DMS114 treated with DMSO at 0.1 percent for 48 hours (cell line): ENCODE measurements around the gene STX7.

Source experiments
- DNase-seq: peaks from one replicate; lab custom pipeline; 2025; ENCODE audit not compliant: unreplicated experiment; lab: John Stamatoyannopoulos, UW

STX7 gene

DNA sequence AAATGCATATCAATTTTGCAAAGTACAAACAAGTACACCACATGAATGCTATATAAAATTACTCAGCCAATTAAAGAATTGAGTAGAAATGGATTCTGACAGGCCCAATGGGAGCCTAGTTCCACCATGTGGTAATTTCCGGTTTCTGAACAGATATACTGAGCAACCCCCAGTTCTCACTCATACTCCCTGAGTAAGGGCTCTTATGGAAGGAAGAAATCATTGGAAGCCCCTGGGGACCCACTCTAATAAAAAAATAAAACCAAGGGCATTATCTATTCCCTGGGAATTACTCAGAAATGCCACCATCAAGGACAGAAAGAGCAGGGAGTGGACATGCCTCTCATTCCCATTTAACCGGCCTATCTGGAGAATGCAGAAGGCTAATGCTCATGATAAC is 34.6 kb downstream of the STX7 start:
- DNase-seq, result no peak

DNA sequence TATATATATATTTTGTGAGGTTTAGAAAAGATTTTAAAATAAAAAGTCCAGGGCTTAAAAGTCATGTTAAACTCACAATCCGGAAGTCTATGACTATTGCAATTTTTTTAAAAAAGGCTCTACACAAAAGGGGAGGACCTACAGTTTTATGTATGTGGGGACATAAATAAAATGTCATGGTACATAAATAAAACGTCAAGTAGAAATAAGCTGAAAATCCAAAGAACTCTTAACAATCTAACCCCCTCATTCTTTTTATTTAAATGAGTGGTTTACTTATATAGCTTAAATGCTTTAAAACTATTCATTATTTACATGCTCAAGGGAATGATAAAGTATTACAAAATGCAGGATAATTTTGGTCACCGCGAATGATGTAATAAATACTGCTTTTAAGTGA is 36.2 kb downstream of the STX7 start:
- DNase-seq, result no peak

DNA sequence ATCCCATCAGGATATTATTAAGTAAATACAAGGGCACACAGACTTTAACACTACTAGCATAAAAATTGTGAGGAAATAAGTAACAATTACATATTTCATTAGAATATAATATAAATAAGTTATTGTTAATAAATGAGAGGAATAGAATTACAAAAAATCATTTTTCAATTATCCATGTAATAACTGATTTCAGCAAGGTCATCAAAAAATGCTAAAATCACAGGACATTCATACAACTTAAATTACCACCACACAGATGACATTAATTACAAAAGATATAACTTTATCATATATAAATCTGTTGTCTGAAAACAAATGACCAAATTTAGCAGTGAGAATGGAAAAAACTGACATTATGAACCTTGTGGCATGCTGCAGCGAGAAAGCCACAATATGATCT is 37.0 kb downstream of the STX7 start:
- DNase-seq, result no peak

DNA sequence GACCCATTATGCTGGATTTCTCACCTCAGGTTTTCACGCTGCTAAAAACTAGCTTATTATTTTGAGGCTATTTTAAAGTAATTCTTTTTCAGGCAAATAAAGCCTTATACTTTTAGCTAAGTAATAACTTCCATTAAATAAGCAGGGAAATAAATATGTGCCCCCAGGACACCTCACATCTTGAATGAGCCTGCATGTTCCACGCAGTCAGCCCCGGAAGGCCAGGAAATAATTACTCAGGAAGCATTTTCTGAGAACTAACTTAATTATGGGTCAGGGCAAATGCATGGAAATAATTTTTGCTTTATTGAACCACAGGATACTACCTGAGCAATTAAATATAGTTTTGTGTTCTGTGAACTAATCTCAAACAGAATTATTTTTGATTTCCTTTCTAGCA is 41.1 kb downstream of the STX7 start:
- no peak for DNase-seq

DNA sequence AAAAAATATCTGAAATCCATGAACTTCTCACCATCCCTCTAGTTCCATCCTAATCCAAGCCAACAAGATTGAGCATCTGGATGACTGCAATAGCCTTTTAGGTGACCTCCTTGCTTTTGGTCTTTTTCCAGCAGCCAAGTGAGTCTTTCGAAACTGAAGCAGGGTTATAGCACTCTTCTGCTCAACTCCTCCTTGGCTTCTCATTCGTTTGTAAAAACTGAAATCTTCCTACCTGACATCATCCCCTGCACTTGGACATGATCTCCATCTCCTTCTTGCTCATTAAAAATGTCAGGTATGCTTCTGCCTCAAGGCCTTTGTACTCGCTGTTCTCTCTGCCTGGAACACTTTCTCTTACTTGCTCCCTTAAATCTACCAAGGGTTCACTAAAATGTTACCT is 46.0 kb downstream of the STX7 start:
- DNase-seq, result no peak

DNA sequence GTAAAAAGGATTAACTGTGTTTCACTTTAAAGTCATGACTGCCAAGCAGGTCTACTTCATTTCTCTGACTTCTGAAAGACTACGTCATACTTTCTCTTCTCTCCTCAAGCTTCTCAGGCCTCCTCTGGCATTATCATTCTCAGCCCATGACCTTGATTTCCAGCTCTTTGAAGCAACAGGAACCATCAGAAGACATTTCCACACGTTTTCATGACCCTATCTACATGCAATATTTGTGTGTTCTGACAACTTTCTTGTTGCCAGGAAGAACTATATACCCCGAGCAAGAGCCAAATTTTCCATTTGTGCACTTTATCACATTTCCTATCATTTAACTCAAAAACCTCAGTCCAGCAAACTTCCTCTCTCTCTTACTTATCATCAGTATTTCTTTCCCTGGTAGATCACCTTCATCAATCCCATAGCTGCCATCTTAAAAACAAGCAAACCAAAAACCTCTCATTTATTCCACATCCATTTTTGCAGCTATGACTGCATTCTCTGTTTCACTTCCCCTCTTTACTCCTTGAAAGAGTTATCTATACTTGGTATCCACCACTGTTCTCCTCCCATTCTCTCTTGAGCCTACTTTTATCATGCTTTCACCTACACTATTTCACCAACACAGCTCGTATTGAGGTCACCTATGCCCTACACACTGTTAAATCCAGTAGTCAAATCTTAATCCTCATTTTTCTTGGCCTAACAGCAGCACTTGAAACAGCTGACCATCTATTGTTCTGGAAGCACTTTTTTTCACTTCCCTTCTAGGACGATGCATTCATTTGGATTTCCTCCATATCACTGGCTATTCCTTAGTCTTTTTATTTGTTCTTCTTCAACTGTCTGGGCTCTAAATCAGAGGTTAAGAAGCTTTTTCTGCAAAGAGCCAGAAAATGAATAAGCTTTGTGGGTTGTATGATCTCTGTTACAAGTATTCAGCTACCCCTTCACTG is 47.1 kb downstream of the STX7 start:
- no peak for DNase-seq

DNA sequence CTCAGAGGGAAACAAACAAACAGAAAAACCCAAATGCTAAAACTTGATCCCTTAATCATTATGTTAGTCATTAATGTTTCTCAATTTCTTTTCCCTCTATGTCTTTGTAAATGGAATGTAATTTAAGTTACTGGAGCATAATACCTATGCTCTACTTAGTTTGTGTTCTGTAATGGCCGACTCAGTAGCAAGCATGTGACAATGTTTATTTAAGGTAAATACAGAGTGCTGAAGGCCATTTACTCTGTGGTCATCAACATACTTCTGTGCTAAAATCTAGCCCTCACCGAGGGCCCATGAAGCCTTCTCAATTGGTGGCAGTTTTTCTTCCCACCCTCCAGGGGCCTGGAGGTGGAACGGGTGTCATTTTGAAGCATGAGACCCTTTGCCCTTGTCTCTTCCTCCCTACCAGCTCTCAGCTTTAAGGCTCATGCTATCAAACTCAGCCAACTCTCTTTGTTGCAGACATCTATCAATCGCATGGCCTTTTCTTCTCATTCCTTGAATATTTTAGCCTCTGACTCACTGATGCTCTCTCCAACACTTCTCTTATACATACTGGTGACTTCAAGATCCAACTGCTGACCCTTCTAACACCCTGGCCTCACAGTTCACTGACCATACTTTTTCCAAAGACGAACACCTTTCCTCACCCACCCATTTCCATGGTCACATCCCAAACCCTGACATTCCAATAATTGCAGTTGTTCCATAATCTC is 48.2 kb downstream of the STX7 start:
- DNase-seq, result no peak

DNA sequence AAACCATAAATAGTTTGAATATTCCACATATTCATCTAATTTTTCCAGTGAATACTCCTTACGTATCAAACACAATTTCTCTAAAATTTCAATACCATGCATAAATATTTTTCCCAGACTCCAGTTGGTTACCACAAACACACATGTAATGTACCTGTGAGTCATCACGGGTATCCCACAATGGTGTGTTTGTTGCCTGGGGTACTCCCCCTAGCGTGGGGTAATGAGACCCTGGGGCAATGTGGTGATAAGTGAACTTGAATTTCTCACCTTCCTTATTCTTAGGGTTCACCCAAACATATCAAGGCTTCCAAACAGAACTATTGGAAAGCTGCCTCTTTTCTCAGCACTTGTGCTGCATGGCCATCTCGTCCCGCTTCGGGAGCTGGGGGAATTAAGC is 51.0 kb downstream of the STX7 start:
- no peak for DNase-seq

DNA sequence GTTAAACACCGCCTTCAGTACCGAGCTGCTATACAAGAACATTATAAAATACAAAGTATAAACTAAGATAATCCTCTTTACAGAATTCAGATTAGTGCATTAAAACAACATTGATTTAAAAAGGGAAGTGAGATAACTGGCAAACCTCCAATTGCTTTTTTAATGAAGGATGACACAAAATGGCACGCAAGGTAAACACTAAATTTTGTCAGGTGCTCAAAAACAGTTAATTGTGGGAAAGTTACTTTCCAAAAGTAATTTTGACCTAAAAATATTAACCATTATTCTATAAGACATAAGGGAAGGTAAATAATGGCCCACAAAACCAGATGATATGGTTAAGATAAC is 53.3 kb downstream of the STX7 start:
- no peak for DNase-seq

DNA sequence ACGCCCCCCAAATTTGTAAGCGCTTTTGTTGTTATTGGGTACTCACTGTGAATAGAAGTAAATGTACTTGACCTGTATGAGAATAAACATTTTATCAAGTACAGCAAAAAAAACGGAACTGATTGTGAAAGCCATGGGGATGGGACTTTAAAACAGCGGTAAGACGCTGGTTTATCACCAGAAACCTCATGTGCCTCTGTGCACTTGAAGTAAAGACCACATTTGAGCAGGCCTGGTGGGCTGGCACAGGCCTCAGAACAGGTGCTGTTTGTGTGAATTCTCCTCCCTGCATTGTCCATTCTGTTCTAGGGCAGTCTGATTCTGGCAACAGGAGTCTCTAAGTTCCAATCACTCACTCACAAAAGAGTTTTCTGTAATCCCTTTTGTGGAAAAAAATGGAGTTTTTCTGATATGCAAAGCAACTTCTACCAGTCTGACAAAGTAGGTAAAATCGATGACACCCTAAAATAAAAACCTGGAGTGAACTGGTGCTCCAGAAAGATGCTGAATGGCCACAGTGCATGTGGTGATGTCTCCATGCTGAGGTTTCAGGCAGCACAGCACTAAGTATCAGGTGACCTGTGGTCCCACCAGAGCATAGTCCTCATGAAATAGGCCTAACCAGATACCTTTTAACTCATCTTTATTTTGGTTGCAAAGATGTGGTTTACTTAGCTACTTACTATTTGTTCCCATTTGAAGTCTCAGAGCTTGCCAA is 53.9 kb downstream of the STX7 start:
- no peak for DNase-seq

DNA sequence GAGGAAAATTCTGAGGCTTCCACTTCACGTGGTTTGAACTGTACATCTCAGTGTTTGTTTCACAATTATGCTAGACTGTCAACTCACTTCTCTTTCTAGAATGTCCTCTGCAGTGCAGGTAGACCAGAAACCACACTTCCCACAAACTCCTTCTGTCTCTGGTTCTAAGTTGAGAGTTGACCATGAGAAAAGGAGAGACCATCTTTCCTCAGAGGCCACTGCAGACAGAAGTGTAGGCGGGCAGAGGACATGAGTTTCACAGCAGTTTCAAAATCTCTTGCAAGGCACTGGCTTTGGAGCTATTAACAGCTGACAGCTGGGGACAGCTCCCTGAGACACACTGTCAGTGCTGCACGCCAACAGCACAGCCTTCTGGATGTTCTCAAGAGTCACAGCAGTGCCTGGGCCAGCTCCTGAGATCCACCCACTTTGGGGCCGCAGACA is 56.2 kb downstream of the STX7 start:
- no peak for DNase-seq

DNA sequence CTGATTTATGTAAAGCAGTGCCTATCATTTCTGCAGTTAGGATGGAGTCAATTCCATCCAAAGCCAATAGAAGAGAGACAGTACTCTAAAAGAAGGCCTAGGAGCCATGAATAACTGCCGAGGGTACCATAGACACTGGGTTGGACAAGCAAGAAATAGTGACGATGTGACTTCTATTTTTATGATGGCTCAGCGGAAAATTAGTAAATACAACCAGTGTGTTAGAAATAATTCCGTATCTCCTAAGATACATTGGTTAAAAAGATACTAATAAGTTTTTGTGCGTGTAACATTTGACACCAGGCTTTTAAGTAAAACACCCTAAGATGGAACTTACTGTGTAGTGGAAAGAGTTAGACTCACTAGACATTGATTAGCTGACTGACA is 66.1 kb downstream of the STX7 start:
- DNase-seq, result no peak

DNA sequence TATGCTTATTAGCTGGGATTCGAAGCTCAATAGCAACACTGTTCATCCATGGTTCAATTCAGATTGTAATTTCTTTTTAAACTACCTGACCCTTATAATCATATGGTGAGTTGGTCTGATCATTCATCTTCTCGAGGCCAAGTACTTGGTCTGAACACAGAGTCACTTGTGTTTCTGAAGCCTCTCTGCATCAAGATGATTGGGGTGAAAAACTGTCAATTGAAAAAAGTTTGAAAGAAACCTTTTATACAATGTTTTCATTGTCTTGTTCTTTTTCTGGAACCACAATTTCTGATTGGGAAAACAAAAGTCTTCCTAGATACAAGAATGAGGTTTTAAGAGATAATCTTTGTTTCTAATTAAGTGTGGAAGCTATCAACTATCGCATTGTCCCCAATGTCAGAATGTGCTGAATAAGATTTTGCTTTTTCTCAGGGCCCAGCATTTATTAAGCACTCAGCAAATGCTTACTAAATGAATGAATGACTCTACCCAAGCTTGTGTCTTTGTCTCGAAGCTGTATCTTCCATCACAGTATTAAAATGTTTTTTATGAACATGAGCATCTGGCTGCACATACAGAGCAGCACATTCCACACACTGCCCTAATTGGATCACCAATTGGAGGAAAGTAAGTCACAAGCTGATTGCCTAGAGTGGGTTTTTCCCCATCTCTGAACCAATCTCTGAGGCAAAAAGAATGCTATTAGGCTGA is 66.6 kb downstream of the STX7 start:
- no peak for DNase-seq

DNA sequence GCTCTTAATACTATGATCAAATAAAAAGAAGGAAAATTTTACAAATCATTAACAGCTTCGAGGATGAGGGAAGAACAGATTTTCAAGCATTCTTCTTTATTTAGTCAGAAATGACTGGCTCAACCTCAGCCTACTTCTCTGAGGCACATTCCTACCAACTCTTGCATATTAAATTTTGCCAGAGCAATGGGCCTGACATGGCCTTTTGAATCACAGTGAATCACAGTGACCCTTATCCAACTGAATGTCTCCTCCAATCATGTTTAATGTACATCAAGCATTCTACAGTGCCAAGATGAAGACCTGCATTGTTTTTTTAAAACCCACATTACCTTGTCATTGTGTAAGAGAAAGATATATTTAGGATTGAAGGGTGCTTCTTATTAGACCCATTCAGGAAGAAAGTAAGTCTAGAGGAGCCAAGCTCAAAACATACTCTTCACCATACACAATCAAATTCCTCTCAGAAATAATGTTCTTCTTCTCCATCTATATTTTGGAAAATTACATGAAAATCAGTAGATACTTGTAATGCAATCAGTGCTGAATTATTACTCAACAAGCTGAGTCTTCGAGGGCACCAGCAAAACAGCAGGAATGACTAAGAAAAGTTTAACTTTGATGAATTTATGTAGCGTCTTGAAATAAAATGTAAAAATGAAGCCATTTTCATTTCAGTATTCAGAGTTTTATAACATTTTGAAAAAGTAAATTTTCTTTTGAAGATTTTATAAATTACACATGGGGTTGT is 67.5 kb downstream of the STX7 start:
- DNase-seq, result no peak

DNA sequence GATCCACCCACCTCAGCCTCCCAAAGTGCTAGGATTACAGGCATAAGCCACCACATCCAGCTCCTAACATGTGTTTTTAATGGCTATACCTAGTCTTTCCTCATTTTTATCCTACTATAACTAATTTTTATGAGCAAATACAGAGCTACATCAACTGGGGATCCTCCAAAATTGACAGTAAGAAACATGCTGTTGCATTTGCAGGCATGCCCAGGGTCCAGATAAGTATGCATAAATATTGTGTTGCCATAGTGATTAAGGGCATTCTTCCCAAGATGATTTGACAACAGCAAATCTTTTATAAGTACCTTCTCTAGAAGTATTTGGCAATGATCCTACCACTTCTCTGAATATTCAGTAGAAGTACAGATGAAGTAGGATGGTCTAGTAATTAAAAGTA is 69.7 kb downstream of the STX7 start:
- no peak for DNase-seq

DNA sequence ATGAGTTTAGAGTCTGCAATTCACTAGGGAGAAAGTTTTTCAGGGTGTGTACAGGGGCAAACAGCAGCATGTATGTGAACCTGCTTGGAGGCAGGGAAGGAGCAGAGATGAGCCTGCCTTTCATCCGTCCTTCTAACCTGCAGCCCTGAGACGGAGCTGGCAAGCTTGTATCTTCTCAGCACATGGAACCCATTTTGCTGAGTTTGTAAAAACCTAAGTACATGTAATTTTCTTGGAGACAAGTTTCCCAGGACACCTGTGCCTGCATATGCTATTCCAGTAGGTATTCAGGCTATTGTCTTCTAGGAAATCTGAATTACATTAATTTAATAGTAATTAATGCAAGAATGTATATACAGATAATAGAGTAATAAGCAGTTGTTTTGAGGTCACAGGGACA is 82.8 kb downstream of the STX7 start:
- DNase-seq, result no peak

DNA sequence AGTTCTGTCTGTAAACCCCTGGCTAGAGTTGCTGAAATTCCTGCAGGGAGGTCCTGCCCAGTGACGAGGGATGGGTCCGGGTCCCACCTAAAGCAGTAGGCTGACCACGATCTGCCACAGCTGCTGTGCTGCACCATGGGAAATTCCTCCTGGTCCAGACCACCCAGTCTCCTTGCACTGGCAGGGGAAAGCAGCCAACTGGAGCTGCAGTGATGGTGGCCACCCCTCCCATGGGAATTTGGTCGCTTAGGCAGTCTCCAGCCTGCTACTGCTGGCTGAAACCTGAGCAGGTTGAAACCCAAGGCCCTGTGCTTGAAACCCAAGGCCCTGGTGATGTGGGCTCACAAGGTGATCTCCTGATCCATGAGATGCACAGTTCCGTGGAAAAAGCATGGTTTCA is 87.7 kb downstream of the STX7 start:
- DNase-seq, result no peak

DNA sequence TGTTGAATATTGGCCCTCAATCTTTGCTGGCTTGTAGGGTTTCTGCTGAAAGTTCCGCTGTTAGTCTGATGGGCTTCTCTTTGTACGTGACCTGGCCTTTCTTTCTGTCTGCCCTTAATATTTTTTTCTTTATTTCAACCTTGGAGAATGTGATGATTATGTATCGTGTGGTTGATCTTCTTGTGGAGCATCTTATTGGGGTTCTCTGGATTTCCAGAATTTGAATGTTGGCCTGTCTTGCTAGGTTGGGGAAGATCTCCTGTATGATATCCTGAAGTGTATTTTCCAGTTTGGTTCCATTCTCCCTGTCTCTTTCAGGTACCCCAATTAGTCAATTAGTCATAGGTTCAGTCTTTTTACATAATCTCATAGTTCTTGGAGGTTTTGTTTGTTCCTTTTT is 89.1 kb downstream of the STX7 start:
- DNase-seq, result no peak

DNA sequence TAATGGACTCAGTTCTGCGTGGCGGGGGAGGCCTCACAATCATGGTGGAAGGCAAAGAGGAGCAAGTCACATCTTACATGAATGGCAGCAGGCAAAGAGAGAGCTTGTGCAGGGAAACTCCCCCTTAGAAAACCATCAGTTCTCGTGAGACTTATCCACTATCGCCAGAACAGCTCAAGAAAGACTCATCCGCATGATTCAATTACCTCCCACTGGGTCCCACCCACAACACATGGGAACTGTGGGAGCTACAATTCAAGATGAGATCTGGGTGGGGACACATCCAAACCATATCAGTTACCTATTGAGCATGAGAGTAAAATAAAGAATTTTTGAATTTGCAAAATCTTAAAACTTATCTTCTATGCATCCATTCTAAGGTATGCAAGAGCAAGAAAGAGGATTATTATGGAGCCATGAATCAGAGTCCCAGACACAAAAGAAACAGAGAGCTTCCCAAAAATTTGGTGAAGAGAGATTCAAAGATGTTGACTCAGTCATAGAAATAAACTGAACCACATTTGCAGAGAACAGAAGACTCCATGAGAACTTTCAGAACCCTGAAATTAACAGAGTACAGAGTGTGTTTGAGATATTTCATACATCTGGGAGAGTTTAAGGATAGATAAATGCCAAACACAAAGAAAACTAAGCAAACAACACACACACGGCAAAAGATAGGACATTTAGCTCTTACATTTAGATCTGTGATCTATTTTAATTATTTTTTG is 94.5 kb downstream of the STX7 start:
- DNase-seq, result no peak

DNA sequence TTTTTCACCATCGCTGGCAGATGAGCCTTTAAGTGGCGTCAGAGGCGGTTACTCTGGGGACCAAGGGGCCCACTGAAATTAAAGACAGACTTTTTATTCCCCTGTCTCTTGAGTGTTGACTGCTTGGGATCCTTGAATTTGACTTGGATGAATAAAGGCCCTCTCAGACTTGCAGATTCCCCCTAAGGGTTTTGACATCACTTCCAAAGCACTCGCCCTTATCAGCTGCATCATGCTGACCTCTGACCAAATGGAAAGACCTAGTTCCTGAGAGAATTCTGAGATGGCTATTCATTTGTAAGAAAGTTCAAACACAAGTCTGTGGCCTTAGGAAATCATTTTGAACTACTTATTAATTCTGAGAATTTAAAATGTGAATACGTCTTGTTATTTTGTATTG is 98.2 kb downstream of the STX7 start:
- no peak for DNase-seq
